SU-DHL-6 (cell line): ENCODE results near the gene SLC22A23.

ENCODE experiments used
- H2AFZ ChIP-seq: fragments of 200-600 bp; sonication (generic); 2 replicates; pipeline ENCODE4 v1.6.1; 2014; ENCODE audit warnings: low read depth, mild to moderate bottlenecking, moderate library complexity, mixed read lengths, antibody characterized with exemption, low read length; ENCODE audit not compliant: severe bottlenecking
- H3F3A ChIP-seq: fragments of 200-600 bp; shearing (Covaris generic); 2 replicates; pipeline ENCODE4 v1.6.0; 2016; ENCODE audit warnings: antibody characterized with exemption, mild to moderate bottlenecking; ENCODE audit not compliant: insufficient read depth
- H3K27ac ChIP-seq: fragments of 200-600 bp; sonication (generic); 2 replicates; pipeline ENCODE4 v1.5.1; 2016; ENCODE audit warnings: low read depth, mild to moderate bottlenecking, low read length, moderate library complexity, mixed read lengths
- H3K27me3 ChIP-seq: fragments of 200-600 bp; sonication (generic), shearing (Covaris generic); 2 replicates; pipeline ENCODE4 v1.6.0; 2014; ENCODE audit warnings: mild to moderate bottlenecking, low read length
- H3K36me3 ChIP-seq: fragments of 200-600 bp; sonication (generic); 2 replicates; pipeline ENCODE4 v1.6.1; 2014; ENCODE audit warnings: mild to moderate bottlenecking, low read length, mixed read lengths
- H3K4me2 ChIP-seq: fragments of 300-600, 200-600 bp; shearing (Covaris generic), sonication (generic); 2 replicates; pipeline ENCODE4 v1.6.0; 2014; ENCODE audit warnings: low read length, low read depth, mild to moderate bottlenecking; ENCODE audit not compliant: poor library complexity, severe bottlenecking
- H3K4me3 ChIP-seq: fragments of 200-600 bp; sonication (generic); 2 replicates; pipeline ENCODE4 v1.5.1; 2014; ENCODE audit warnings: antibody characterized with exemption, low read length, mild to moderate bottlenecking, mixed read lengths; ENCODE audit not compliant: insufficient read depth, poor library complexity, severe bottlenecking
- H3K79me2 ChIP-seq: fragments of 200-600 bp; sonication (generic); 2 replicates; pipeline ENCODE4 v1.6.1; 2014; ENCODE audit warnings: mild to moderate bottlenecking, low read length, moderate library complexity; ENCODE audit not compliant: insufficient read depth
- H3K9ac ChIP-seq: fragments of 200-600 bp; sonication (generic); 2 replicates; pipeline ENCODE4 v1.7.0; 2014; ENCODE audit warnings: mild to moderate bottlenecking, low read length
- H3K9me2 ChIP-seq: fragments of 200-600 bp; sonication (generic); replicated peaks from 2 replicates; pipeline ENCODE4 v1.6.1; 2014; ENCODE audit warnings: low read length; ENCODE audit not compliant: insufficient read depth
- H3K9me3 ChIP-seq: fragments of 200-600 bp; sonication (generic); 2 replicates; pipeline ENCODE4 v1.6.1; 2014; ENCODE audit warnings: low read length, mixed read lengths; ENCODE audit not compliant: insufficient read depth
- H4K20me1 ChIP-seq: fragments of 200-600 bp; sonication (generic); 2 replicates; pipeline ENCODE4 v1.6.1; 2014; ENCODE audit warnings: low read depth, mild to moderate bottlenecking, antibody characterized with exemption, low read length, moderate library complexity, mixed read lengths
- CTCF ChIP-seq: fragments of 200-600 bp; sonication (generic); IDR thresholded peaks from one replicate; pipeline ENCODE4 v1.5.1; 2017; ENCODE audit warnings: antibody characterized with exemption, mild to moderate bottlenecking, low read length, moderate library complexity; ENCODE audit not compliant: insufficient read depth, poor library complexity, severe bottlenecking
- EZH2phosphoT487 ChIP-seq: fragments of 200-600 bp; sonication (generic), shearing (Covaris generic); conservative IDR thresholded peaks from 2 replicates; pipeline ENCODE4 v1.6.1; 2018; ENCODE audit warnings: mild to moderate bottlenecking, antibody characterized with exemption, low read length, moderate library complexity, mixed read lengths

The SLC22A23 gene

GRCh38 chr6:3396503-3397180, 60.2 kb downstream of the SLC22A23 start:
- TF ChIP-seq EZH2phosphoT487 = no peak
- no peak for TF ChIP-seq CTCF
- Histone ChIP-seq H4K20me1 (no peaks in the 10 kb centered on the region), H3K4me3 (no peak overlapping the region), H3F3A (no peaks in the 10 kb centered on the region), H3K27ac (no peak overlapping the region), H3K9me3 (no peaks in the 10 kb centered on the region), H3K36me3 (no peaks in the 10 kb centered on the region), H3K27me3 (0 out of 2 replicates have a peak, but pooled peaks cover 3% of the 10 kb centered on the region), H3K9ac (no peak overlapping the region), H2AFZ (no peak overlapping the region), H3K4me2 (no peak overlapping the region), H3K79me2 (no peaks in the 10 kb centered on the region), H3K9me2 (no peaks in the 10 kb centered on the region)

DNA sequence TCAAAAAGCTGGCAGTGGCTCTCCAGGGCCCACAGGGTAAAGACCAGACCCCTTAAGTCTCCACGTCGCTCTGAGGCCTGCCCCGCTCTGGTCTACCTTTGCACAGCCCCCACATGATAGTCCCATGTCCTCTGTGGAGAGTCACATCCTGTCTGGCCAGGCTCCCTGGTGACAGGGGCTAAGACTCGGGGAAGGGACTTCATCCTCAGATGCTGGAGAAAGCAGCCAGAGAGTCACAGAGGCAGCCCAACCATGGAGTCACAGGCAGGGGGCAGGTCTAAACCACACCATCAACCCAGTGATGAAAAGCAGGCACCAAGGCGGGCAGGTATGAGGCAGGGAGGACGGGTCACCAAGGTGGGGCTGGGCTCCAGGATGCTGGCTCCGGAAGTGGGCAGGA, 62.2 kb downstream of the SLC22A23 start:
- Histone ChIP-seq H3K36me3 (no peaks in the 10 kb centered on the region), H3K4me2 (no peak overlapping the region), H2AFZ (no peak overlapping the region), H3K9ac (no peak overlapping the region), H3K9me2 (no peaks in the 10 kb centered on the region), H3F3A (no peaks in the 10 kb centered on the region), H3K4me3 (no peak overlapping the region), H3K27me3 (0 out of 2 replicates have a peak, but pooled peaks cover 3% of the 10 kb centered on the region), H3K27ac (no peak overlapping the region), H3K79me2 (no peaks in the 10 kb centered on the region), H4K20me1 (no peaks in the 10 kb centered on the region), H3K9me3 (no peaks in the 10 kb centered on the region)
- TF ChIP-seq CTCF (no peak), EZH2phosphoT487 (no peak)

DNA sequence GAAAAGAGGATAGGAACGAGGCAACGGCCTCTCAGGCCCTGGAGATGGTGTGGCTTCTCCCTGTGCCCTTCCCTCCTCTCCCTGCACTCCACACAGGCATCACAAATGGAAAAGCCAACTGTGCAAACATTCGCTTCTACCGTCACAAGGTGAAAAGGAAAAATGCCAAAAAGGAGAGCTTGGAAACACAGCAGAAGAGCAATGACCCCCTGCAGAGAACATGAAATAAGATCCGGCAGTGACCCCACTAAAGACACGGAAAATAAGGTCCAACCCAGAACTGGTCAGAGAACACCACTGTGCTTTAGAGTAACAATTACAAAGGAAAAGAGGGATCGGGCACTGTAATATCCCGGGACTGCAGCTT, 63.0 kb downstream of the SLC22A23 start:
- Histone ChIP-seq H4K20me1 (no peaks in the 10 kb centered on the region), H3K4me2 (no peak overlapping the region), H3K79me2 (no peaks in the 10 kb centered on the region), H3K36me3 (no peaks in the 10 kb centered on the region), H3F3A (no peaks in the 10 kb centered on the region), H3K9me2 (no peaks in the 10 kb centered on the region), H3K4me3 (no peak overlapping the region), H3K27me3 (0 out of 2 replicates have a peak, but pooled peaks cover 3% of the 10 kb centered on the region), H3K27ac (no peak overlapping the region), H3K9me3 (no peaks in the 10 kb centered on the region), H2AFZ (no peak overlapping the region), H3K9ac (no peak overlapping the region)
- no peak for TF ChIP-seq EZH2phosphoT487
- no peak for TF ChIP-seq CTCF
